Neural cell (in vitro differentiated cells): Measurements from ENCODE around the gene MFAP2. TPM values are rescaled to one million over a fixed set of nuclear protein-coding genes. Genes with fewer than 3 reads are reported as not detected.

Source experiments
- H2AFZ ChIP-seq: fragments of 200-600, 300-800 bp; sonication (generic), shearing (Covaris generic); 2 replicates; pipeline ENCODE4 v1.6.0; 2014; ENCODE audit warnings: low read depth, mild to moderate bottlenecking, antibody characterized with exemption, low read length, moderate library complexity
- H3F3A ChIP-seq: fragments of 200-600 bp; shearing (Covaris generic); 2 replicates; pipeline ENCODE4 v1.6.1; 2016; ENCODE audit warnings: mild to moderate bottlenecking, moderate library complexity, mixed read lengths, antibody characterized with exemption, low read length; ENCODE audit not compliant: insufficient read depth, poor library complexity, severe bottlenecking
- H3K27ac ChIP-seq: fragments of 200-600, 300-800 bp; sonication (generic), shearing (Covaris generic); 2 replicates; pipeline ENCODE4 v1.5.1; 2014; ENCODE audit warnings: mild to moderate bottlenecking, low read length, moderate library complexity
- H3K27me3 ChIP-seq: fragments of 300-800, 200-600 bp; sonication (generic), shearing (Covaris generic); 2 replicates; pipeline ENCODE4 v1.6.0; 2014; ENCODE audit warnings: mild to moderate bottlenecking, low read depth, low read length, moderate library complexity; ENCODE audit not compliant: insufficient read depth
- H3K36me3 ChIP-seq: fragments of 300-800, 200-600 bp; sonication (generic), shearing (Covaris generic); 2 replicates; pipeline ENCODE4 v1.5.1; 2014; ENCODE audit warnings: mild to moderate bottlenecking, antibody characterized with exemption, low read length, moderate library complexity; ENCODE audit not compliant: insufficient read depth
- H3K4me2 ChIP-seq: fragments of 300-800, 200-600 bp; sonication (generic), shearing (Covaris generic); 2 replicates; pipeline ENCODE4 v1.6.0; 2014; ENCODE audit warnings: mild to moderate bottlenecking, low read length
- H3K4me3 ChIP-seq: fragments of 300-800, 200-600 bp; sonication (generic), shearing (Covaris generic); 2 replicates; pipeline ENCODE4 v1.5.1; 2014; ENCODE audit warnings: mild to moderate bottlenecking, low read length, moderate library complexity
- H3K79me2 ChIP-seq: fragments of 200-600 bp; shearing (Covaris generic); replicated peaks from 2 replicates; pipeline ENCODE4 v1.6.0; 2014; ENCODE audit warnings: mild to moderate bottlenecking, low read length, moderate library complexity; ENCODE audit not compliant: insufficient read depth
- H3K9ac ChIP-seq: fragments of 300-800, 200-600 bp; sonication (generic), shearing (Covaris generic); 2 replicates; pipeline ENCODE4 v1.6.1; 2016; ENCODE audit warnings: mild to moderate bottlenecking, low read length, mixed read lengths
- H3K9me2 ChIP-seq: fragments of 200-600 bp; shearing (Covaris generic); 2 replicates; pipeline ENCODE4 v1.6.1; 2016; ENCODE audit warnings: mild to moderate bottlenecking, low read length, mixed read lengths; ENCODE audit not compliant: insufficient read depth
- H3K9me3 ChIP-seq: fragments of 200-600, 300-800 bp; sonication (generic), shearing (Covaris generic); 2 replicates; pipeline ENCODE4 v1.6.1; 2016; ENCODE audit warnings: mild to moderate bottlenecking, mixed run types, low read length, moderate library complexity, mixed read lengths
- H4K20me1 ChIP-seq: fragments of 200-600 bp; shearing (Covaris generic); 2 replicates; pipeline ENCODE4 v1.6.1; 2016; ENCODE audit warnings: mild to moderate bottlenecking, mixed run types; ENCODE audit not compliant: insufficient read depth
- EP300 ChIP-seq: fragments of 450-650 bp; conservative IDR thresholded peaks from 2 replicates; pipeline ENCODE4 v1.6.1; 2014; ENCODE audit warnings: antibody characterized with exemption, mild to moderate bottlenecking, moderate library complexity; ENCODE audit not compliant: poor library complexity, severe bottlenecking
- EZH2 ChIP-seq: fragments of 200-600, 300-800 bp; shearing (Covaris generic), sonication (generic); IDR thresholded peaks from 2 replicates; pipeline ENCODE4 v1.6.1; 2014; ENCODE audit warnings: antibody characterized with exemption, low read length, borderline replicate concordance, mild to moderate bottlenecking; ENCODE audit not compliant: insufficient read depth, poor library complexity, severe bottlenecking
- MXI1 ChIP-seq: fragments of 450-650 bp; conservative IDR thresholded peaks from 2 replicates; pipeline ENCODE4 v1.6.1; 2014; ENCODE audit warnings: antibody characterized with exemption, mild to moderate bottlenecking; ENCODE audit not compliant: poor library complexity, severe bottlenecking
- POLR2AphosphoS5 ChIP-seq: IDR thresholded peaks from 2 replicates; pipeline ENCODE4 v1.6.1; 2012
- RAD21 ChIP-seq: fragments of 450-650 bp; conservative IDR thresholded peaks from 2 replicates; pipeline ENCODE4 v1.6.1; 2014; ENCODE audit warnings: antibody characterized with exemption, mild to moderate bottlenecking, moderate library complexity
- SMC3 ChIP-seq: fragments of 450-650 bp; conservative IDR thresholded peaks from 2 replicates; pipeline ENCODE4 v1.6.1; 2014; ENCODE audit warnings: antibody characterized with exemption, mild to moderate bottlenecking, moderate library complexity; ENCODE audit not compliant: poor library complexity
- TAF1 ChIP-seq: IDR thresholded peaks from 2 replicates; pipeline ENCODE4 v1.6.1; 2012; ENCODE audit warnings: low read depth
- polyA plus RNA-seq: library from polyadenylated mRNA; depleted of rRNA; stranded (reverse); fragments of >200 nt; gene quantifications from 2 replicates; pipeline ENCODE4 v1.2.3, GENCODE V29; 2014
- TF ChIP-seq, protein P1 (sequence below): IDR thresholded peaks from 2 replicates; pipeline ENCODE4 v1.6.1; 2012; ENCODE audit warnings: borderline replicate concordance
- TF ChIP-seq, protein P2 (sequence below): fragments of 450-650 bp; IDR thresholded peaks from 2 replicates; pipeline ENCODE4 v1.5.1; 2014; ENCODE audit warnings: antibody characterized with exemption, mild to moderate bottlenecking, moderate library complexity; ENCODE audit not compliant: poor library complexity, severe bottlenecking

MFAP2 gene
- polyA plus RNA-seq, 1 donor from 2014 or later = 68.4 TPM

DNA sequence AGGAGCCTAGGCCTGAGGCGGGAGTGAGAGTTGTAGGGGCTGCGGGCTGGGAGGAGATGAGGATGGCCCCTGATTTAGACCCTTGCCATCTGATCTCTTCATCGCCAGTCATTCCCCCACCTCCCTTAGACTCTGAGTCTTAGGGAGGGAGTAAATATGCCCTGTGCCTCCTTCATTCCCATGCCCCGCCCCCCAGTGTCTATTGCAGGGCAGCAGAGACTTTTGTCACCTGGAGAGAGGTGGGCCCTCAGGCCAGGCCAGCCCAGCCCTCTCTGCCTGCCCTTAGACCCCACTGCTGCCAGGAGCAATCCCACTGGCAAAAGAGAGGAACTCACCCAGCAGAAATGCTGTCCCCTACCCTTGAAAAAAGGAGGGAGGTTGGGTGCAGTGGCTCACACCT, 3.2 kb upstream of the MFAP2 start:
- Histone ChIP-seq H3K27ac (no peak overlapping the region), H3K4me3 (no peak overlapping the region), H3K9ac (no peak overlapping the region), H3K9me2 (no peaks in the 10 kb centered on the region), H3K4me2 (no peak overlapping the region), H4K20me1 (no peaks in the 10 kb centered on the region), H3K9me3 (no peaks in the 10 kb centered on the region), H3K36me3 (no peaks in the 10 kb centered on the region), H2AFZ (no peak overlapping the region), H3K79me2 (peaks cover 4% of the 10 kb centered on the region), H3F3A (no peaks in the 10 kb centered on the region), H3K27me3 (peaks cover 4% of the 10 kb centered on the region)
- TF ChIP-seq, protein P1, sequence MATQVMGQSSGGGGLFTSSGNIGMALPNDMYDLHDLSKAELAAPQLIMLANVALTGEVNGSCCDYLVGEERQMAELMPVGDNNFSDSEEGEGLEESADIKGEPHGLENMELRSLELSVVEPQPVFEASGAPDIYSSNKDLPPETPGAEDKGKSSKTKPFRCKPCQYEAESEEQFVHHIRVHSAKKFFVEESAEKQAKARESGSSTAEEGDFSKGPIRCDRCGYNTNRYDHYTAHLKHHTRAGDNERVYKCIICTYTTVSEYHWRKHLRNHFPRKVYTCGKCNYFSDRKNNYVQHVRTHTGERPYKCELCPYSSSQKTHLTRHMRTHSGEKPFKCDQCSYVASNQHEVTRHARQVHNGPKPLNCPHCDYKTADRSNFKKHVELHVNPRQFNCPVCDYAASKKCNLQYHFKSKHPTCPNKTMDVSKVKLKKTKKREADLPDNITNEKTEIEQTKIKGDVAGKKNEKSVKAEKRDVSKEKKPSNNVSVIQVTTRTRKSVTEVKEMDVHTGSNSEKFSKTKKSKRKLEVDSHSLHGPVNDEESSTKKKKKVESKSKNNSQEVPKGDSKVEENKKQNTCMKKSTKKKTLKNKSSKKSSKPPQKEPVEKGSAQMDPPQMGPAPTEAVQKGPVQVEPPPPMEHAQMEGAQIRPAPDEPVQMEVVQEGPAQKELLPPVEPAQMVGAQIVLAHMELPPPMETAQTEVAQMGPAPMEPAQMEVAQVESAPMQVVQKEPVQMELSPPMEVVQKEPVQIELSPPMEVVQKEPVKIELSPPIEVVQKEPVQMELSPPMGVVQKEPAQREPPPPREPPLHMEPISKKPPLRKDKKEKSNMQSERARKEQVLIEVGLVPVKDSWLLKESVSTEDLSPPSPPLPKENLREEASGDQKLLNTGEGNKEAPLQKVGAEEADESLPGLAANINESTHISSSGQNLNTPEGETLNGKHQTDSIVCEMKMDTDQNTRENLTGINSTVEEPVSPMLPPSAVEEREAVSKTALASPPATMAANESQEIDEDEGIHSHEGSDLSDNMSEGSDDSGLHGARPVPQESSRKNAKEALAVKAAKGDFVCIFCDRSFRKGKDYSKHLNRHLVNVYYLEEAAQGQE = no peak
- TF ChIP-seq SMC3 (no peak), TAF1 (no peak), MXI1 (no peak), EP300 (no peak), RAD21 (no peak), POLR2AphosphoS5 (no peak), EZH2 (no peak)
- TF ChIP-seq, protein P2, sequence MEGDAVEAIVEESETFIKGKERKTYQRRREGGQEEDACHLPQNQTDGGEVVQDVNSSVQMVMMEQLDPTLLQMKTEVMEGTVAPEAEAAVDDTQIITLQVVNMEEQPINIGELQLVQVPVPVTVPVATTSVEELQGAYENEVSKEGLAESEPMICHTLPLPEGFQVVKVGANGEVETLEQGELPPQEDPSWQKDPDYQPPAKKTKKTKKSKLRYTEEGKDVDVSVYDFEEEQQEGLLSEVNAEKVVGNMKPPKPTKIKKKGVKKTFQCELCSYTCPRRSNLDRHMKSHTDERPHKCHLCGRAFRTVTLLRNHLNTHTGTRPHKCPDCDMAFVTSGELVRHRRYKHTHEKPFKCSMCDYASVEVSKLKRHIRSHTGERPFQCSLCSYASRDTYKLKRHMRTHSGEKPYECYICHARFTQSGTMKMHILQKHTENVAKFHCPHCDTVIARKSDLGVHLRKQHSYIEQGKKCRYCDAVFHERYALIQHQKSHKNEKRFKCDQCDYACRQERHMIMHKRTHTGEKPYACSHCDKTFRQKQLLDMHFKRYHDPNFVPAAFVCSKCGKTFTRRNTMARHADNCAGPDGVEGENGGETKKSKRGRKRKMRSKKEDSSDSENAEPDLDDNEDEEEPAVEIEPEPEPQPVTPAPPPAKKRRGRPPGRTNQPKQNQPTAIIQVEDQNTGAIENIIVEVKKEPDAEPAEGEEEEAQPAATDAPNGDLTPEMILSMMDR = no peak

DNA sequence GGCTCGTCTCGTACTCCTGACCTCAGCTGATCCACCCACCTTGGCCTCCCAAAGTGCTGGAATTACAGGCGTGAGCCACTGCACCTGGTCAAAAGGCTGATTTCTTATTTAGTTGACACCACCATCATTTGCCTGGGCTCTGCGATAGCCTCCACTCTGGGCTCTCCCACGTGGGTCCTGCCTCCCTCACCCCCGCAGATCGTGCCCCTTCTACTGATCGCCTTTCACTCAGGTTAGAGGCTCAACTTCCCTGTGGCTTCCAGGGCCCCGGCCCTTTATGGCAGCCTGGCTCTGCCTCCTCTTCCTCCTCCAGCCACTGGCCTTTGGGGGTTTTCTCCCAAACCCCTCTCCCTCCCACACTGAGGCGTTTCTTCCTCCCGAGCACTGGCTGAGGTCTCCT, 2.5 kb upstream of the MFAP2 start:
- Histone ChIP-seq H3K27ac (no peak overlapping the region), H4K20me1 (no peaks in the 10 kb centered on the region), H3K36me3 (no peaks in the 10 kb centered on the region), H3F3A (no peaks in the 10 kb centered on the region), H3K27me3 (peaks cover 4% of the 10 kb centered on the region), H3K4me3 (no peak overlapping the region), H3K79me2 (peaks cover 4% of the 10 kb centered on the region), H3K4me2 (no peak overlapping the region), H3K9me2 (no peaks in the 10 kb centered on the region), H3K9me3 (no peaks in the 10 kb centered on the region), H3K9ac (no peak overlapping the region), H2AFZ (no peak overlapping the region)
- TF ChIP-seq RAD21 (no peak), TAF1 (no peak), POLR2AphosphoS5 (no peak), EP300 (no peak), SMC3 (no peak), EZH2 (no peak)
- TF ChIP-seq, protein P1 = no peak
- TF ChIP-seq, protein P2 = no peak
